Trophoblast cell (in vitro differentiated cells and primary cell): ENCODE results near the gene RASL11B.

Experiments used
- DNase-seq, 2 donors: peaks; one replicate each; pipeline ENCODE4 v3.0.0-alpha.2; 2016
- H2AFZ ChIP-seq: 2 replicates; pipeline ENCODE4 v1.6.1; 2013; ENCODE audit warnings: low read length, moderate library complexity, mild to moderate bottlenecking; ENCODE audit not compliant: insufficient read depth, poor library complexity
- H2AK5ac ChIP-seq: 2 replicates; pipeline ENCODE4 v1.6.1; 2013; ENCODE audit warnings: mild to moderate bottlenecking, low read length
- H2BK120ac ChIP-seq: 2 replicates; pipeline ENCODE4 v1.6.1; 2013; ENCODE audit warnings: low read length, mild to moderate bottlenecking, moderate library complexity; ENCODE audit not compliant: insufficient read depth, poor library complexity
- H2BK12ac ChIP-seq: 2 replicates; pipeline ENCODE4 v1.6.1; 2013; ENCODE audit warnings: mild to moderate bottlenecking, low read length, moderate library complexity
- H2BK5ac ChIP-seq: 2 replicates; pipeline ENCODE4 v1.6.1; 2013; ENCODE audit warnings: low read length, low read depth, moderate library complexity, mild to moderate bottlenecking; ENCODE audit not compliant: poor library complexity
- H3K14ac ChIP-seq: 2 replicates; pipeline ENCODE4 v1.6.1; 2013; ENCODE audit warnings: mild to moderate bottlenecking, low read length
- H3K18ac ChIP-seq: 2 replicates; pipeline ENCODE4 v1.6.1; 2013; ENCODE audit warnings: mild to moderate bottlenecking, low read length
- H3K23ac ChIP-seq: 2 replicates; pipeline ENCODE4 v1.6.1; 2013; ENCODE audit warnings: low read length
- H3K27ac ChIP-seq: 2 replicates; pipeline ENCODE4 v1.5.1; 2013; ENCODE audit warnings: low read depth, mild to moderate bottlenecking, inconsistent platforms, low read length, moderate library complexity
- H3K27me3 ChIP-seq: 2 replicates; pipeline ENCODE4 v1.6.1; 2013; ENCODE audit warnings: inconsistent platforms, mild to moderate bottlenecking, low read length, moderate library complexity; ENCODE audit not compliant: insufficient read depth
- H3K36me3 ChIP-seq, 2 experiments: 1 replicate in 1 of 2; 2 replicates in 1 of 2; pipeline ENCODE4 v1.6.1; 2013; ENCODE audit warnings: low read length in 2 of 2, mild to moderate bottlenecking in 2 of 2, moderate library complexity in 1 of 2; ENCODE audit not compliant: insufficient read depth in 2 of 2, control insufficient read depth in 1 of 2
- H3K4ac ChIP-seq: 2 replicates; pipeline ENCODE4 v1.6.1; 2013; ENCODE audit warnings: low read depth, mild to moderate bottlenecking, low read length, moderate library complexity
- H3K4me1 ChIP-seq, 2 experiments: 1 replicate in 1 of 2; 2 replicates in 1 of 2; pipeline ENCODE4 v1.6.1; 2013; ENCODE audit warnings: low read length in 2 of 2, mild to moderate bottlenecking in 2 of 2, moderate library complexity in 1 of 2; ENCODE audit not compliant: insufficient read depth in 2 of 2, control insufficient read depth in 1 of 2
- H3K4me2 ChIP-seq: 2 replicates; pipeline ENCODE4 v1.6.1; 2013; ENCODE audit warnings: inconsistent platforms, mild to moderate bottlenecking, low read length, moderate library complexity
- H3K4me3 ChIP-seq: 2 replicates; pipeline ENCODE4 v1.5.1; 2013; ENCODE audit warnings: mild to moderate bottlenecking, low read depth, low read length, inconsistent platforms
- H3K79me1 ChIP-seq: one replicate; pipeline ENCODE4 v1.6.1; 2013; ENCODE audit warnings: low read length
- H3K79me2 ChIP-seq: 2 replicates; pipeline ENCODE4 v1.6.1; 2013; ENCODE audit warnings: low read length, mild to moderate bottlenecking; ENCODE audit not compliant: control insufficient read depth, insufficient read depth, poor library complexity
- H3K9ac ChIP-seq: 2 replicates; pipeline ENCODE4 v1.6.1; 2013; ENCODE audit warnings: mild to moderate bottlenecking, low read length
- H3K9me3 ChIP-seq: 2 replicates; pipeline ENCODE4 v1.6.1; 2013; ENCODE audit warnings: low read depth, mild to moderate bottlenecking, control low read depth, inconsistent platforms, low read length; ENCODE audit not compliant: insufficient read depth
- H4K12ac ChIP-seq: 2 replicates; pipeline ENCODE4 v1.6.1; 2013; ENCODE audit warnings: low read depth, mild to moderate bottlenecking, low read length, moderate library complexity
- H4K8ac ChIP-seq: 2 replicates; pipeline ENCODE4 v1.6.1; 2013; ENCODE audit warnings: low read depth, mild to moderate bottlenecking, low read length, moderate library complexity
- H4K91ac ChIP-seq: one replicate; pipeline ENCODE4 v1.6.1; 2013; ENCODE audit warnings: low read depth, mild to moderate bottlenecking, low read length, moderate library complexity
- WGBS: extraction: QIAGEN DNeasy Blood & Tissue Kit; methylation state at CpG from one replicate; pipeline ENCODE4 v1.1.7; 2013; ENCODE audit warnings: missing lambda C conversion rate; ENCODE audit not compliant: insufficient read length, insufficient coverage; ENCODE audit errors: extremely low coverage; 5-methylcytosine and 5-hydroxymethylcytosine counted together

The RASL11B gene

DNA sequence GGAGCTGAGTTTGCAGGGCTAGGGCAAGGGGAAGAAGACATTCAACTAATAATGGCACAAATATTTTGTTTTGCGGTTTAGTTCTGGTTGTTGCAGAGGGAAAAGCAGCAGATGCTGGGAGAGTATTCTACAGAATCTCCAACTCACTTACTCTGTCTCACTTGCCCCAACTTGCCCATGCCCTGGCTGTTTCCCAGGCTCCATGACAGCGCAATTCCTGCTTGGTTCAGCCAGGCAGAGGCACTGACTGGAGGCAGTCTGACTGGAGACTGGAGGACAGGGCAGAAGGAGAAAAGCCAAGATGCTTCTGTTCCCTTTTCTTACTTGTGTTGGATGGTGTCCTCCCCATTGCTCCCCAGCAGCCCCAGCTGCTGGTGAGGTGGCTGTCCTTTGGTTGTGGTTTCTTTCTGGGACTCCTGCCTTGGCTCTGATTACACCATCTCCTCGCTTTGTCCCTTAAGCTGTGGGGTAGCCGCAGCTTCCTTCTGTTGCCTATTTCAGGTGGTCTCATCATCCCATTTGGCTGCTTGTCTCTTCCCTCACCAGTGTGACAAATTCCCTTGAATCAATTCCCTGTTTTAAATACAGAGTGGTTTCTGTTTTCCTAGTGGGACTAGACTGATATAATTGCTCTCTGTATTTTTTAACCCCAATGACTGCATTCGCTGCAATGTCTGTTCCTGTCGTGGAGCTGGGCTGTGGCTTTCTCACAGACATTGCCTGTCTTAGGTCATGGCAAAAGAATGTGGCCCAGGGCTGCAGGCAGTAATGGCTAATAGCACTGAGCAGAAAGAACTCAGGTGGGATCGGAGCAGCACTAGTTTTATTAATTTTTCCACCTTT is 24.2 kb upstream of the RASL11B start:
- Histone ChIP-seq H3K14ac (peak overlapping the region; percentile 81), H3K36me3 (no peaks in the 10 kb centered on the region), H3K27me3 (no peaks in the 10 kb centered on the region), H4K12ac (peak overlapping the region; percentile 49), H2BK12ac (peak overlapping the region; percentile 87), H2BK120ac (peak overlapping the region; percentile 98), H3K4me1 (peaks cover 35 to 49% of the 10 kb centered on the region in 2 experiments), H3K79me2 (peaks cover 4% of the 10 kb centered on the region), H2AK5ac (peak overlapping the region; percentile 36), H2BK5ac (peak overlapping the region; percentile 99), H3K4ac (peak overlapping the region; percentile 51), H2AFZ (peak overlapping the region; percentile 27), H3K18ac (peak overlapping the region; percentile 62), H3K9ac (no peak overlapping the region), H3K4me3 (no peak overlapping the region), H3K23ac (peak overlapping the region; percentile 22), H4K91ac (peak overlapping the region; percentile 98), H3K4me2 (peak overlapping the region; percentile 34), H3K79me1 (peaks cover 44% of the 10 kb centered on the region), H3K9me3 (no peaks in the 10 kb centered on the region), H3K27ac (peak overlapping the region; percentile 97), H4K8ac (peak overlapping the region; percentile 56)
- WGBS, result no CpG with 5 or more reads among the region's 7 CpGs
- DNase-seq, result peak; percentile 77 to 88

DNA sequence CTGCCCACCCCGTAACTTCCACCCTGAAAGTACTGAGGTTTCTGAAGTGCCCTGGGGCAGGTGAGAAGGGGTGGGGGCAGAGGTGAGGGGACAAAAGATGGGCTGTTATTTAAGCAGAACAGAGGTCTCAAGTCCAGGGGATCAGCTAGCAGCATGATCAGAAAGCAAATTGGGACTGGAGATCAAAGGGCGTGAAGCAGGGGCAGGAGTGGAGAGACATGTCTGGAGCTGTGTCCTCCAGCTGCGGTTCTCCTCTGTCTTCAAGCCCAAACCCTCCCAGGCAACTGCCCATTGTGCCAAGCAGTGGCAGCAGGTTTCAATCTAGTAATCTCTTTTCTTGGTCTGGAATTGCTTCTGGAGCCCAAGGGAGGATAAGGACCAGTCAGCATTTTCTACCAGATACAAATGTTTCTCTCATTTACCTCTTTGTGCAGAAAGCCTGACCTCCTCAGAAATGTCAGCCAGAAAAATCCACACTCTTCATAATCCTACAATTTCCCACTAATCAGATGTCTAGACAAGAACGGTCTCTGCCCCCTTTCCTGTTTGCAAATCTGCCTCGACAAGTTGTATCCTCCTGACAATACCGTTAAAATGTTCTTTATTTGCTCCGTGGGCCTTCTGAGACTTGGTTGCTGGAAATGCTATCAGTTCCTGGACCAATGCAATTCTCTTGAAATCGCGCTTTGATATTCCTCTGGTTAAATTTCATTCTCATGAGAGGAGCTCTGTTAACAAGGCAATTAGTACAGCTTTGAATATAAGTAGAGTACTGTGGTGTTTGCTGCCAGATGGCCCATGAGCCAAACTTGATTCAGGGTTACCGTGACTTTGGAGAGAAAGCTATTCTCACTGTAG is 23.2 kb upstream of the RASL11B start:
- Histone ChIP-seq H3K4me3 (no peak overlapping the region), H3K36me3 (no peaks in the 10 kb centered on the region), H2AK5ac (peak overlapping the region; percentile 89), H4K91ac (peak overlapping the region; percentile 98), H3K18ac (peak overlapping the region; percentile 39), H3K27me3 (no peaks in the 10 kb centered on the region), H3K4ac (peak overlapping the region; percentile 28), H3K23ac (no peak overlapping the region), H4K12ac (peak overlapping the region; percentile 5), H3K4me2 (peak overlapping the region; percentile 34), H3K14ac (peak overlapping the region; percentile 96), H3K79me2 (peaks cover 4% of the 10 kb centered on the region), H2AFZ (peak overlapping the region; percentile 61), H4K8ac (peak overlapping the region; percentile 64), H3K9ac (no peak overlapping the region), H3K79me1 (peaks cover 51% of the 10 kb centered on the region), H2BK5ac (peak overlapping the region; percentile 99), H2BK12ac (peak overlapping the region; percentile 99), H3K9me3 (no peaks in the 10 kb centered on the region), H3K4me1 (peaks cover 36 to 52% of the 10 kb centered on the region in 2 experiments), H2BK120ac (peak overlapping the region; percentile 98), H3K27ac (peak overlapping the region; percentile 97)
- no peak for DNase-seq
- no CpG with 5 or more reads among the region's 10 CpGs for WGBS

DNA sequence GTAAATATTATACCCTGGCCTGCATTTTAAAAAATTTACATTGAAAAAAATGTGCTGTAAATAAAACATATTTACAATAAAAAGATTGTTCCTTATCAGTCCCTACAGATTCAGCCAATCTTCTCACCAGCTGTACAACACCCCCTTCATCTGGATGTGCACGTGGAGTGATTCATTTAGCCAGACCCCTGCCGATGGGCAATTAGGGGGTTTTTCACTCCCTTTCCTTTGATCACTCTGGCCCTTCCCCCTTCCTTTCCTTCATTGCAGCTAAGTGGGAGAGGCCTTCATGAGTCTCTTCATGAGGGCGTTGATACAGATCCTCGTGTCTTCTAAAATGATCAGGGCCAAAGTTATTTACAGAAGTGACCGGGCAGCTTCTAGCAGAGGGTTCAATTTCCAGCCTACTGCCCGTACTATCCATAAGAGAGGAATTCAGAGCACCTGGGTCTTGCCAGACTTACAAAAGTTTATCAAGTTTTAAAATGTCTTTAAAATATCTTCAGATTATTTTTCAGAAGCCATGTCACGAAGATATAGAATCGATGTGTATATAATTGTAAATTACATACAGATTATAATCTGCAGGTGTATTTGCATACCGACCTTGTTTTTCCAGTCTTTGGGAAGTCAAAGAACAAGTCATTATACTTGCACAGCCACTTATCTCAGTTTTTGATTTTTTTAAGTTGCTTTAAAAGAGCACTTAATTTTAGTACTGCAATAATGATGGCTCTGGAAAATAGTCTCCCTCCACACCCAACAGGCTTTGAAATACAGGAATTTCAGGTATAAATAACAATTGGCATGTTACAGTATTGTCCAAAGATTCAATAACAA is 21.4 kb upstream of the RASL11B start:
- H3K14ac ChIP-seq, result peak overlapping the region; percentile 63
- H3K4me3 ChIP-seq, result no peak overlapping the region
- H2BK12ac ChIP-seq, result peak overlapping the region; percentile 94
- H3K18ac ChIP-seq, result no peak overlapping the region
- H3K9me3 ChIP-seq, result no peaks in the 10 kb centered on the region
- H3K27ac ChIP-seq, result peak overlapping the region; percentile 24
- H3K4me1 ChIP-seq, result peaks cover 33 to 46% of the 10 kb centered on the region in 2 experiments
- H4K8ac ChIP-seq, result no peak overlapping the region
- peaks cover 4% of the 10 kb centered on the region for H3K79me2 ChIP-seq
- H2AK5ac ChIP-seq, result peak overlapping the region; percentile 42
- no peak overlapping the region for H3K4ac ChIP-seq
- peak overlapping the region; percentile 89 for H4K91ac ChIP-seq
- no peak overlapping the region for H3K9ac ChIP-seq
- H3K27me3 ChIP-seq, result no peaks in the 10 kb centered on the region
- peak overlapping the region; percentile 81 for H2BK5ac ChIP-seq
- H3K23ac ChIP-seq, result no peak overlapping the region
- no CpG with 5 or more reads among the region's 9 CpGs for WGBS
- H4K12ac ChIP-seq, result no peak overlapping the region
- peak overlapping the region; percentile 77 for H2BK120ac ChIP-seq
- no peak overlapping the region for H2AFZ ChIP-seq
- peak; percentile 66 to 87 for DNase-seq
- H3K36me3 ChIP-seq, result no peaks in the 10 kb centered on the region
- no peak overlapping the region for H3K4me2 ChIP-seq
- peaks cover 50% of the 10 kb centered on the region for H3K79me1 ChIP-seq
